Esophagus squamous epithelium (tissue), 5 donors: ENCODE measurements around the gene RAB39B. TPM values are rescaled to one million over a fixed set of nuclear protein-coding genes. Genes with fewer than 3 reads are reported as not detected.

ENCODE experiments used
- DNase-seq: peaks from one replicate; lab custom pipeline; 2025; lab: John Stamatoyannopoulos, UW
- H3K27ac ChIP-seq, 4 donors: fragments of 200-600 bp; sonication (generic); one replicate each; pipeline ENCODE4 v1.5.1; 2016 to 2019; ENCODE audit warnings: mild to moderate bottlenecking in 1 of 4
- H3K27me3 ChIP-seq, 4 donors: fragments of 200-600 bp; sonication (generic); 1 replicate in 3 of 4; 2 replicates in 1 of 4; pipeline versions ENCODE4 v1.5.1 to v1.6.0; 2017 to 2021; ENCODE audit warnings: antibody characterized with exemption in 1 of 4
- H3K36me3 ChIP-seq, 3 donors: fragments of 200-600 bp; sonication (generic); one replicate each; pipeline ENCODE4 v1.5.1; 2016 to 2019
- H3K4me1 ChIP-seq, 3 donors: fragments of 200-600 bp; sonication (generic); one replicate each; pipeline ENCODE4 v1.5.1; 2017 to 2019
- H3K4me3 ChIP-seq, 4 donors: fragments of 200-600 bp; sonication (generic); 1 replicate in 3 of 4; 2 replicates in 1 of 4; pipeline ENCODE4 v1.5.1; 2016 to 2019; ENCODE audit warnings: mild to moderate bottlenecking in 2 of 4, moderate library complexity in 1 of 4
- H3K9me3 ChIP-seq, 3 donors: fragments of 200-600 bp; sonication (generic); one replicate each; pipeline ENCODE4 v1.5.1; 2016 to 2019
- CTCF ChIP-seq, 6 experiments: fragments of 450-650 bp in 4 of 6; fragments of 200-600 bp in 2 of 6; sonication (generic) in 2 of 6; IDR thresholded peaks; one replicate each; pipeline ENCODE4 v1.5.1; 2016 to 2019; ENCODE audit warnings: antibody characterized with exemption in 6 of 6, mild to moderate bottlenecking in 4 of 6, moderate library complexity in 4 of 6
- POLR2A ChIP-seq, 4 donors: fragments of 450-650 bp; IDR thresholded peaks; one replicate each; pipeline ENCODE4 v1.6.1; 2017; ENCODE audit warnings: antibody characterized with exemption in 4 of 4, mild to moderate bottlenecking in 4 of 4, moderate library complexity in 3 of 4
- WGBS, 2 donors: methylation state at CpG; one replicate each; pipeline ENCODE4 v1.1.5; 2018; 5-methylcytosine and 5-hydroxymethylcytosine counted together
- intact Hi-C: fragments of 100-400 bp; cut with DNase I; formaldehyde crosslinking; loops from one replicate; pipeline ENCODE4 v1.15.0; 2022
- total RNA-seq, 4 donors: library from RNA; depleted of rRNA; stranded (reverse); fragments of >200 nt; gene quantifications; one replicate each; pipeline ENCODE4 v1.1.0, GENCODE V29; 2016
- donor health status: DM: yes; HTN: yes; CAD: no.

Gene RAB39B
- total RNA-seq, 4 donors from 2014 or later: 0.08 to 0.41 (median 0.28) TPM

GRCh38 chrX:155246748-155247147, 17.5 kb downstream of the RAB39B start:
- Histone ChIP-seq H3K9me3 (no peaks in the 10 kb centered on the region), H3K4me3 (no peak overlapping the region), H3K27ac (no peak overlapping the region), H3K36me3 (no peaks in the 10 kb centered on the region), H3K27me3 (no peaks in the 10 kb centered on the region), H3K4me1 (no peaks in the 10 kb centered on the region)
- TF ChIP-seq CTCF (IDR thresholded peaks at IDR 0.05): no peak
- no peak for TF ChIP-seq POLR2A (IDR thresholded peaks at IDR 0.05)
- DNase-seq: no peak
- 88 to 90% methylated on average over 1 of the region's 1 CpG for WGBS, 2 donors
- intact Hi-C loops: no loop called here

- H3K9me3 ChIP-seq: no peaks in the 10 kb centered on the region
- TF ChIP-seq POLR2A (IDR thresholded peaks at IDR 0.05) (no peak), CTCF (IDR thresholded peaks at IDR 0.05) (no peak)
- intact Hi-C loops: no loop called here
- 53% methylated on average over 5 of the region's 5 CpGs; no CpG with 5 or more reads in 1 of the 2 donors for WGBS, 2 donors
- no peak overlapping the region for H3K27ac ChIP-seq
- no peak for DNase-seq
- no peaks in the 10 kb centered on the region for H3K27me3 ChIP-seq
- H3K36me3 ChIP-seq: peaks cover 0 to 30% (median 0%) of the 10 kb centered on the region in 3 donors
- no peak overlapping the region for H3K4me3 ChIP-seq
- no peaks in the 10 kb centered on the region for H3K4me1 ChIP-seq
Observed at GRCh38 chrX:155242300-155242699, 22.0 kb downstream of the RAB39B start.

DNA sequence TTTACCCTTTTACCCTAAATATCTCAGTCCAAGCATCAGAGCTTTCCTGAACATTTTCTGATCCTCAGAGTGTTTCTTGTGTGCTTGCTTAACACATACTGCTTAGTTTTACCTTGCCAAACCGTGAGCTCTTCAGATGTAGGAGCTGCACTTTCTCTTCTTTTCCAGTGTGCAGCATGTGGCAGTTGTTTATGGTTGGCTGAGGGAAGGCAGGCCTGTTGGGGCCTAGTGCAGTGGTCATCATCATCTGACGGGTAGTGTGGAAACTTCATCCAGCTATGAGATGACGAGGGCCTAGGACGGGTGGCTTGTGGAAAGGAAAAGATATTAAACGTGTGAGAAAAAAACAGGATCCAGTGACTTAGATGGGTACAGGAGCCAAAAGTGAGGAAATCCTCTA, 26.6 kb downstream of the RAB39B start:
- TF ChIP-seq CTCF (IDR thresholded peaks at IDR 0.05) (no peak), POLR2A (IDR thresholded peaks at IDR 0.05) (no peak)
- intact Hi-C loops: no loop called here
- Histone ChIP-seq H3K36me3 (peaks cover 0 to 55% (median 0%) of the 10 kb centered on the region in 3 donors), H3K9me3 (no peaks in the 10 kb centered on the region), H3K4me3 (no peak overlapping the region), H3K27ac (no peak overlapping the region), H3K4me1 (no peaks in the 10 kb centered on the region), H3K27me3 (no peaks in the 10 kb centered on the region)
- DNase-seq: no peak
- 72 to 88% methylated on average over 4 to 5 of the region's 5 CpGs for WGBS, 2 donors

DNA sequence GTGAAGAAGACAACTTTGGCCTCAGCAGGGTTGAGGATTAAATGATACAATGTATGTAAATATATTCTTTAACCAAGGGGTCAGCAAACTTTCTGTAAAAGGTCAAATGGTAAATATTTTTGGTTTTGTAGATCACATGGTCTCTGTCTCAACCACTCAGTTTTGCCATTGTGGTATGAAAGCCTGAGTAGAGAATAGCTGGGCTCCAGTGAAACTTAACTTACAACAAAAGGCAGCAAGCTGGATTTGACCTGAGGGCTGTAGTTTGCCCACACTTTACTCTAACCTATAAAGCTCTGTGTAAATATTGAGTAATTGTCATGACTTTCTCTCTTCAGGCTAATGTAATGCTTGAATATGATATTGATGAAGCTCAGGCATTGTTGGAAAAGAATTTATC, 28.4 kb downstream of the RAB39B start:
- TF ChIP-seq CTCF (IDR thresholded peaks at IDR 0.05) (no peak), POLR2A (IDR thresholded peaks at IDR 0.05) (no peak)
- Histone ChIP-seq H3K4me1 (no peaks in the 10 kb centered on the region), H3K9me3 (no peaks in the 10 kb centered on the region), H3K27ac (no peak overlapping the region), H3K27me3 (no peaks in the 10 kb centered on the region), H3K36me3 (peaks cover 0 to 60% (median 0%) of the 10 kb centered on the region in 3 donors), H3K4me3 (no peak overlapping the region)
- DNase-seq: no peak
- intact Hi-C loops: no loop called here

DNA sequence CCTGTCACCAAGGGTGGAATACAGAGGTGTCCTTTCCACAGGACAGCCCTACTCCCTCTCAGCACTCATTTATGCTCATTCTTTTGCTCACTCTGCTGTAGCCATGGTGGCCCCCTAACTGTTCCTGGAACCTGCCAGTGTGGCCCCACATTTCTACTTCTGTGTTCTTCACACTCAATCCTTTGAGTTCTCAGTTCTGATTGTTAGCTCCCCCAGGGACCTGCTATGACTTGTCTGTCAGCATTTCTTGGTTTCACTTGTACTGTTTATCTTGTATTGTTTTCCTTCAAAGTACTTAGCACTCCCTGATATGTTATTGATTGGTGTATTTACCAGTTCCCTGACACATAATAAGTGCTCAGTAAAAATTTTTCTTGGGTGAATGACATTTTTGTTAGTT, 33.1 kb downstream of the RAB39B start:
- H3K9me3 ChIP-seq: no peaks in the 10 kb centered on the region
- no peaks in the 10 kb centered on the region for H3K27me3 ChIP-seq
- no peak for DNase-seq
- H3K27ac ChIP-seq: no peak overlapping the region
- no peak overlapping the region for H3K4me3 ChIP-seq
- no peak for TF ChIP-seq CTCF (IDR thresholded peaks at IDR 0.05)
- TF ChIP-seq POLR2A (IDR thresholded peaks at IDR 0.05): no peak
- H3K4me1 ChIP-seq: no peaks in the 10 kb centered on the region
- intact Hi-C loops: no loop called here
- H3K36me3 ChIP-seq: peaks cover 0 to 54% (median 0%) of the 10 kb centered on the region in 3 donors
